ENCODE results near the gene SEC11C. TPM values are rescaled to one million over a fixed set of nuclear protein-coding genes. Genes with fewer than 3 reads are reported as not detected.
A peak's percentile ranks its signal among the peaks of the same experiment; 100 is the strongest.

Gene SEC11C
- total and polyA plus RNA-seq, 2 of the 8 experiments (the other 6 are each of a cell fraction or from before 2014, with no cell fraction given): 27.1 to 59.3 TPM

DNA sequence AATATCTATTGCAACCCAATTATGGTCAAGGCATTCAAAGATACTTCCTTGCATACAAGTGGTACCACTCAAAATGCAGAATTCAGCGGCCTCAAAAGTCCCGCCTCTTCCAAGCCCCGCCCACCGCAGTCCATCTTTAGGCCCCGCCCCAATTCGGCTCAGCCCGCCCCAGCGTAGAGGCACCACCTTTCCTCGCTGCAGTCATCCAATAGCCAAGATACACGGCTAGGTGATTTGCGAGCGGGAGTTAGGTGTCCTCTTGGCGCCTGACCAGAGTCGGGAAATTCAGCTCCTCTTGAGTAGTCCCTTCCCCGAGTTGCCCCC lies 431 bp upstream of the SEC11C start:
- CTCF ChIA-PET (ENCODE audit: partially characterized antibody): interaction anchor here (0.6 to 2.2 kb wide), 4 partner anchors 12 to 54 kb away, joined by 3 to 12 read pairs (median 4); no protein-coding TSS in a partner anchor
- TF ChIP-seq NANOG (IDR thresholded peaks at IDR 0.05; ENCODE audit: insufficient read depth, low read depth, low read length, poor library complexity, severe bottlenecking) (no peak), GTF2F1 (IDR thresholded peaks at IDR 0.05; ENCODE audit: borderline replicate concordance, low read depth, low read length) (no peak), TAF1 (IDR thresholded peaks at IDR 0.05; ENCODE audit: low read depth, low read length) (peak; percentile 73; the same call in 1 of the 2 replicates), SP4 (IDR thresholded peaks at IDR 0.05; ENCODE audit: low read length) (peak; percentile 98; the same call in 1 of the 2 replicates), POLR2A (IDR thresholded peaks at IDR 0.05; ENCODE audit: control extremely low read depth in 1 of 2, low read depth in 2 of 2, low read length in 2 of 2) (peak; percentile 51 to 55; a peak in 2 of 3 replicates), ATF3 (IDR thresholded peaks at IDR 0.05; ENCODE audit: insufficient read depth, low read depth, low read length) (no peak), TBP (IDR thresholded peaks at IDR 0.05; ENCODE audit: low read depth, low read length) (peak; percentile 13; the same call in 1 of the 2 replicates), SP1 (IDR thresholded peaks at IDR 0.05; ENCODE audit: low read depth, low read length) (0 out of 2 replicates have a peak, but pooled peaks have one; percentile 0), POLR2AphosphoS5 (IDR thresholded peaks at IDR 0.05; ENCODE audit: low read depth, low read length) (peak; percentile 47; the same call in 1 of the 2 replicates), BACH1 (IDR thresholded peaks at IDR 0.05; ENCODE audit: low read length) (no peak), KDM1A (IDR thresholded peaks at IDR 0.05; ENCODE audit: borderline replicate concordance, low read length) (no peak), SP2 (IDR thresholded peaks at IDR 0.05; ENCODE audit: low read length) (no peak)
- TF ChIP-seq, protein P1, sequence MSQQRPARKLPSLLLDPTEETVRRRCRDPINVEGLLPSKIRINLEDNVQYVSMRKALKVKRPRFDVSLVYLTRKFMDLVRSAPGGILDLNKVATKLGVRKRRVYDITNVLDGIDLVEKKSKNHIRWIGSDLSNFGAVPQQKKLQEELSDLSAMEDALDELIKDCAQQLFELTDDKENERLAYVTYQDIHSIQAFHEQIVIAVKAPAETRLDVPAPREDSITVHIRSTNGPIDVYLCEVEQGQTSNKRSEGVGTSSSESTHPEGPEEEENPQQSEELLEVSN (IDR thresholded peaks at IDR 0.05): no peak

More for the DNA sequence above, 431 bp upstream of the SEC11C start:
- H3K27me3 ChIP-seq (replicated peaks in 1 of 4; ENCODE audit: control insufficient read depth in 3 of 4, extremely low read depth in 1 of 4, insufficient read depth in 3 of 4, low read length in 3 of 4): no peaks in the 10 kb centered on the region
- no peak overlapping the region for H3K4ac ChIP-seq (replicated peaks; ENCODE audit: insufficient read length, low read depth, low read length)
- H3K79me2 ChIP-seq (ENCODE audit: control insufficient read depth in 1 of 2, insufficient read depth in 2 of 2, low read length in 2 of 2): peaks cover 0 to 30% of the 10 kb centered on the region in 2 experiments; a peak in 2 of 4 replicates
- 0 out of 2 replicates have a peak overlapping the region, but pooled peaks have one; percentile 43 for H2BK20ac ChIP-seq (ENCODE audit: low read length)
- no peaks in the 10 kb centered on the region for H3K79me1 ChIP-seq (ENCODE audit: low read depth, low read length)
- no peak overlapping the region for H4K91ac ChIP-seq (replicated peaks; ENCODE audit: insufficient read length, low read length)
- no peak overlapping the region for H3K14ac ChIP-seq (ENCODE audit: insufficient read length)
- peak overlapping the region; percentile 82 for H4K5ac ChIP-seq (ENCODE audit: insufficient read length, low read depth, low read length)
- H3K9ac ChIP-seq (replicated peaks in 1 of 4; ENCODE audit: extremely low read depth in 1 of 4, low read depth in 3 of 4, low read length in 3 of 4): peak overlapping the region; percentile 71 to 93 (median 90)
- H3K4me2 ChIP-seq (ENCODE audit: insufficient read depth in 1 of 2, low read depth in 2 of 2, low read length in 2 of 2): peak overlapping the region; percentile 64 to 83
- 1% methylated on average over 15 of the region's 15 CpGs; no CpG with 5 or more reads in 1 of the 2 experiments for WGBS, 2 experiments (ENCODE audit: extremely low coverage in 1 of 2, insufficient coverage in 1 of 2, insufficient read length in 1 of 2, insufficient replicate concordance in 2 of 2, low coverage in 1 of 2, low lambda C conversion rate in 2 of 2, missing lambda C conversion rate in 1 of 2)
- peak overlapping the region; percentile 97 for H4K8ac ChIP-seq (ENCODE audit: extremely low read depth, insufficient read depth, low read length)
- peak overlapping the region; percentile 56; the same call in 1 of the 2 replicates for H2AFZ ChIP-seq (ENCODE audit: low read length)
- H2BK5ac ChIP-seq (ENCODE audit: low read depth, low read length): peak overlapping the region; percentile 90; the same call in 1 of the 2 replicates
- H4K20me1 ChIP-seq (replicated peaks in 1 of 2; ENCODE audit: control insufficient read depth in 1 of 2, insufficient read depth in 2 of 2, low read length in 2 of 2): peaks cover 0 to 3% of the 10 kb centered on the region in 2 experiments
- POLR2A ChIA-PET (ENCODE audit: partially characterized antibody): interaction anchor here (0.5 to 1.8 kb wide), 2 partner anchors 81 to 809 kb away, joined by 4 to 5 read pairs; partner anchors contain the start of gene GRP
- peak overlapping the region; percentile 62 for H3K56ac ChIP-seq (replicated peaks; ENCODE audit: insufficient read length, low read depth, low read length)
- no peaks in the 10 kb centered on the region for H3K9me3 ChIP-seq (ENCODE audit: insufficient read depth in 2 of 2, low read depth in 1 of 2, low read length in 1 of 2)
- no peak overlapping the region for H3K23ac ChIP-seq (ENCODE audit: insufficient read length)
- FAIRE-seq (peak; percentile 85), DNase-seq (ENCODE audit: low read depth in 1 of 2, low spot score in 2 of 2) (peak in 1 of 2 experiments; percentile 57)
- H2BK15ac ChIP-seq (ENCODE audit: low read length): peak overlapping the region; percentile 83; the same call in 1 of the 2 replicates
- H3K36me3 ChIP-seq (ENCODE audit: control insufficient read depth in 2 of 4, insufficient read depth in 4 of 4, low read length in 3 of 4): no peaks in the 10 kb centered on the region
- peak overlapping the region; percentile 98 for H3K27ac ChIP-seq (ENCODE audit: low read depth, low read length)
- no peak overlapping the region for H2BK120ac ChIP-seq (replicated peaks; ENCODE audit: low read depth, low read length)
- peak overlapping the region; percentile 97 for H2BK12ac ChIP-seq (ENCODE audit: low read depth, low read length)
- H3K4me1 ChIP-seq (replicated peaks in 1 of 4; ENCODE audit: control insufficient read depth in 3 of 4, insufficient read depth in 4 of 4, low read length in 3 of 4): peaks cover 0 to 7% (median 2%) of the 10 kb centered on the region in 4 experiments; a peak in 4 of 7 replicates
- peak overlapping the region; percentile 59 to 91 (median 82) for H3K4me3 ChIP-seq (ENCODE audit: extremely low read depth in 1 of 4, insufficient read depth in 2 of 4, low read depth in 3 of 4, low read length in 4 of 4)
- peak overlapping the region; percentile 63; the same call in 1 of the 2 replicates for H3K18ac ChIP-seq (ENCODE audit: extremely low read depth, low read length)
- H3K23me2 ChIP-seq (ENCODE audit: low read depth, low read length): peaks cover 3% of the 10 kb centered on the region
- no peak overlapping the region for H2AK5ac ChIP-seq (ENCODE audit: low read depth, low read length)
